NCI-H1436 treated with DMSO at 0.1 percent for 48 hours (cell line): ENCODE data around the gene ZNF358.

Source experiments
- DNase-seq: peaks from one replicate; lab custom pipeline; 2025; lab: John Stamatoyannopoulos, UW

ZNF358 gene

DNA sequence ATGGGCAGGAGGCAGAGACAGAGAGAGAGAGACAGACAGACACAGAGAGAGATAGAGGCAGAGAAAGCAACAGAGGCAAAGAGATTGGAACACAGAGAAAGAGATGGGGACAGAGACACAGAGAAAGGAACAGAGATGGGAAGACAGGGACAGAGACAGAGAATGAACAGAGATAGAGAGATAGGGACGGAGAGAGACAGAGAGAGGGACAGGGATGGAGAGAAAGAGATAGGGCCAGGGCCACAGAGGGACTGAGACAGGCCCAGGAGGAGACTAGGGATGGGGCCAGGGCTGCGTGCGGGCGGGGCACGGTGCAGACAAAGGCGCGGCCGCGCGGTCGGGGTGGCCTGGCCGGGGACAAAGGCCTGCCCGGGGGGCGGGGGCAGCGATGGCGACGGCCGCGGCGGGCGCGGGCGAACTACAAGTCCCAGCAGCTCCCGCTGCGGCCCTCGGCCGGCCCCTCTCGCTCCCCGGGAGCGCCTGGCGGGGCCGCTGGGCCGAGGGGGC, at the start of gene ZNF358:
ZNF358 (plus strand) TSS at position 459 of the 507 bp plus-strand sequence. CDS start 3,140 bp downstream, outside the sequence.
- DNase-seq: no peak

DNA sequence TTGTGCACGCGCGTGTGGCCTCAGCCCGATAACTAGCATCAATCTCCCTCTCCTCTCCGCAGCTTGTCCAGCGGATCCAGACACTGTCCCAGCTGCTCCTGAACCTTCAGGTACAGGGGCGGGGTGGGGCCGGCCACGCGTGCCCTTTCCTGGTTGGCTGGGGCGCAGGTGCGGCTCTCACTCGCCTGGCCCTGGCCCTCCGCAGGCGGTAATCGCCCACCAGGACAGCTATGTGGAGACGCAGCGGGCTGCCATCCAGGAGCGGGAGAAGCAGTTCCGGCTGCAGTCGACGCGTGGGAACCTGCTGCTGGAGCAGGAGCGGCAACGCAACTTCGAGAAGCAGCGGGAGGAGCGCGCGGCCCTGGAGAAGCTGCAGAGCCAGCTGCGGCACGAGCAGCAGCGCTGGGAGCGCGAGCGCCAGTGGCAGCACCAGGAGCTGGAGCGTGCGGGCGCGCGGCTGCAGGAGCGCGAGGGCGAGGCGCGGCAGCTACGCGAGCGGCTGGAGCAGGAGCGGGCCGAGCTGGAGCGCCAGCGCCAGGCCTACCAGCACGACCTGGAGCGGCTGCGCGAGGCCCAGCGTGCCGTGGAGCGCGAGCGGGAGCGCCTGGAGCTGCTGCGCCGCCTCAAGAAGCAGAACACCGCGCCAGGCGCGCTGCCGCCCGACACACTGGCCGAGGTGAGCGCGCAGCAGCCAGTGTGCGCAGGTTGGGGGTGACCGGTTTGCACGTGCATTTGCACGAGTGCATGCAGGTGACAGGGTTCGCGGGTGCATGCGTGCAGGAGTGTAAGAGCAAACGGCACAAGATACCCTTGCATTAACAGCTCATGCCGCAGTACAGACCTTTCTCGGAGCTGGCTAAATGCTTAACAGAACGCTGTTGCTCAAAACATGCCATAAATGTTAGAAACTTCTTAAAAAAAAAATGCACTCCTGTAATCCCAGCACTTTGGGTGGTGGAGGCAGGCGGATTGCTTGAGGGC, 48.6 kb upstream of the ZNF358 start:
- DNase-seq: no peak

DNA sequence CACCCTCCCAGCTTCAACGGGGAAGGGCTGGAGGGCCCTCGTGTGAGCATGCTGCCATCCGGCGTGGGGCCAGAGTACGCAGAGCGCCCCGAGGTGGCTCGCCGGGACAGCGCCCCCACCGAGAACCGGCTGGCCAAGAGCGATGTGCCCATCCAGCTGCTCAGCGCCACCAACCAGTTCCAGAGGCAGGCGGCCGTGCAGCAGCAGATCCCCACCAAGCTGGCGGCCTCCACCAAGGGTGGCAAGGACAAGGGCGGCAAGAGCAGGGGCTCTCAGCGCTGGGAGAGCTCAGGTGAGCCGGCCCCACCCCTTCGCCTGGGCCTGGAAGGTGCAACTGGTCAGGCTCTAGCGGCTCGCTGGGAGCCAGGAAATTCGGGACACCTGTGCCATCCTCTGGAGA, 47.1 kb upstream of the ZNF358 start:
- DNase-seq: no peak

DNA sequence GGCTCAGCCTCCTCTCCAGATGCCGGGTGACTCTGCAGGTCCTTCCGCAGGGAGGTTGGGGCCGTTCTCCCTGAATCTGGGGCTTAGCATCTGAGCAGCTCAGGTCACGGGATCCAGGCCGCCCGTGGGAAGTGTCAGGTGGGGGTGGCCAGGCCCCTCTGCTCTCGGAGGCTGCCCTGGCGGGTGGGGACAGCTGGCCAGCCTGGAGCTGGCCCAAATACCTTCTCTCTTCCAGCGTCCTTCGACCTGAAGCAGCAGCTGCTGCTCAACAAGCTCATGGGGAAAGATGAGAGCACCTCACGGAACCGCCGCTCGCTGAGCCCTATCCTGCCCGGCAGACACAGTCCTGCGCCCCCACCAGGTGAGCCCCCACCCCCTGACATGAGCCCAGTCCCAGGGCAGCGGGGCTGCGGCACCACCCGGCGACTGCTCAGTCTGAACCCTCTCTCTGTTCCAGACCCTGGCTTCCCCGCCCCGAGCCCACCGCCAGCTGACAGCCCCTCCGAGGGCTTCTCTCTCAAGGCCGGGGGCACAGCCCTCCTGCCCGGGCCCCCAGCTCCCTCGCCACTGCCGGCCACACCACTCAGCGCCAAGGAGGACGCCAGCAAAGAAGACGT, 46.1 kb upstream of the ZNF358 start:
- no peak for DNase-seq

DNA sequence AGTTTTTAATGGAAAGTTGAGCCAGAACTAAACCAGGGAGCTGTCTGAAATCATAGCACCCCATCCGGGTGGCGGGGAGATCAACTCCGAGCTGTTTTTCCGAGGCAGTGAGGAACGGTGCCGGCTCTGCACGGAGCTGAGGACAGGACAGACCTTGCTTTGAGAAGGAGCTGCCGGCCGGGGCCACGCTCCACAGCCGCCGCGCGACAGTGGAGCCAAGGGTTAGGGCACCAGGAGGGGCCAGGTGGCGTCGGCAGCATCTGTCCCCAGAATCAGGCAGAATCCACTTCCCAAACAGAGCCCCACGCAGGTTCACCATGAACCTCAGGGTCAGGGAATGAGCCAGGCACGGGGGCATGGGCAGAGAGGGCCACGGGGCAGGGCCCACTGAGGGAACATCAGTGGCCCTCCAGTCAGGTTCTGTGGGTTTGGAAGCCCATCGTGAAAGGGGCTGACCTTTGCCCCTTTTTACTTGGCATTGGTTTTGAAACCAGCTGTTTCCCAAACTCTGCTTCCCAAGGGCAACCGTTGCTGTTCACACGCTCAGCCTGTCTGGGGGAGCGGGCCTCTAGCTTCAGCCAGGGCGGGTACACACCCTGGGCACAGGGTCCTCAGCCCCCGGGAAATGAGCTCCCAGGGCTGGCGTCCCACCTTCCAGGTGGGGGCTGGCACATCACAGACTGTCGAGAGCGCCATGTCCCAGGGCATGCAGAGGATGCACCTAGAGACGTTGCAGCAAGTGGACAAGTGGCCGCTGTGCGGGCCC, 45.2 kb upstream of the ZNF358 start:
- no peak for DNase-seq

DNA sequence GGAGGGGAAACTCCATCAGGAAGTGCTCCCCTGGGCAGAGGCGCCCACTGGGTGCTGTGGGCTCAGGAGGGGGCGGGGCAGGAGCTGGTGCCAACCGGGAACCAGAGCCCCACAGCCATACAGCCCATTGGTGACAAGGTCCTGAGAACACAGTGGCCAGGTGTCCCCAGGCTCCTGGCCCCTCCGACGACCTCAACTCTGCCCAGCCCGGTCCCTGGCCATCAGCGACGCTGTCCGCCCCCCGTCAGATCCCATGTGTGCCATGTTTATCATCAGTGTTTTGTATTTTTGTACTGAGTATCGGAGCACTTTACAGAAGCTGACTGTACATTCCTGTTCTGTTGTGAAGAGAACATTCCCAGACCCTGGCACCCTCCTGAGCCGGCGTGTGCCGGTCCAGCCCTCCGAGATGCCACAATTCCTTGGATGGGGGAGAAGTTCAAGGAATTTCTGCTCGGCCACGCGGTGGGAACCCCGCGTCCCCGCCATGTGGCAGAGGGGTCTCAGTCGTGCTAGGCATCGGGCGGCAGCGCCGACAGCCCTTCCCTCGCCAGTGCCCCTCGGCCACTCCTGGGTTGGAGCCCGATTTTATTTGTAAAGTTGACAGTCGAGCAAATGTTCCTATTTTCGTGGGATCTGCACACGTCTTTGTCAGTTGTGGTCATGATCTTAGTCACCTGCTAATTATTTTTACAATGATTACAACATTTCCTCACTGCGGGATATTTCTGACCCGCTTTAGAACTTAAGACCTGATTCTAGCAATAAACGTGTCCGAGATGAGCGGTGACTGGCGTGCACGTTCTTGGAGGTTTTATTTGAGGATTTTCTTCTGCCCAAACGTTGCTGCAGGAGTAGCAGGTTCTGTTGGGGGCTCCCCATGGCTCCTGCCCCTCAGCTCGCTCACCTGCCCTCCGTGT, 43.9 kb upstream of the ZNF358 start:
- DNase-seq: no peak

DNA sequence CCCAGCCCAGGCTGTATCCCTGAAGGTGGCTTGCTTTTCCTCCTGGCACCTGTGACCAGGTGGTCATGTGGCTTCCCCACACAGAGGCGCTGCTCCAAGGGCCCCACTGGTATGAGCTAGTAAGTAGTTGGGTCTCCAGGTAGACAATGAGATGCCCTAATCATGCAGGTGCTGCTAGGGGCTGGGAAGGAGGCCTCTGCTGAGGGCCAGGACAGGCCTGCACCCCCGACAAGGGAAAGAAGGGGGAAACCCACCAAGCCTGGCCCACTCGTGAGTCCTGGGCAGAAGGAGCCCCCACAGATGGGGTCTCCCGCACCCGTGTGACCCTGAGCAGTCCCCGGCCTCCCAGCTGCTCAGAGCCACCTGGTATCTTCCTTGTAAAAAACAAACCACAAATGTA, 40.2 kb upstream of the ZNF358 start:
- DNase-seq: no peak

DNA sequence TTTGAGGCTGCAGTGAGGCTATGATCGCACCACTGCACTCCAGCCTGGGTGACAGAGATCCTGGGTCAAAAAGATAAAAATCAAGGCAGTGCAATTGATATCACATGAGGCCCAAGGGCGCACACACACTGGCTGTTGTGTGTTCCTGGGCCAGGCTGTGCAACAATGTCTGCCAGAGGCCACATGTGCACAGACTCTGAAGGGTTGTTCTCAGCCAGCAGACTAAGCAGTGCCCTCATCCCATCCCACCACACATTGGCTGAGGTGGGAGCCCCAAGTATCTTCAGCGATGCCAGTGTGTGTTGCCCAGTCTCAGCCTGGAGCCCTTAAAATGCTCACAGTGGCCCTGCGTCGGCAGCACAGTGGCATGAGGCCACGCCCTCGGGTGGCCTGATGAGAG, 39.7 kb upstream of the ZNF358 start:
- no peak for DNase-seq

DNA sequence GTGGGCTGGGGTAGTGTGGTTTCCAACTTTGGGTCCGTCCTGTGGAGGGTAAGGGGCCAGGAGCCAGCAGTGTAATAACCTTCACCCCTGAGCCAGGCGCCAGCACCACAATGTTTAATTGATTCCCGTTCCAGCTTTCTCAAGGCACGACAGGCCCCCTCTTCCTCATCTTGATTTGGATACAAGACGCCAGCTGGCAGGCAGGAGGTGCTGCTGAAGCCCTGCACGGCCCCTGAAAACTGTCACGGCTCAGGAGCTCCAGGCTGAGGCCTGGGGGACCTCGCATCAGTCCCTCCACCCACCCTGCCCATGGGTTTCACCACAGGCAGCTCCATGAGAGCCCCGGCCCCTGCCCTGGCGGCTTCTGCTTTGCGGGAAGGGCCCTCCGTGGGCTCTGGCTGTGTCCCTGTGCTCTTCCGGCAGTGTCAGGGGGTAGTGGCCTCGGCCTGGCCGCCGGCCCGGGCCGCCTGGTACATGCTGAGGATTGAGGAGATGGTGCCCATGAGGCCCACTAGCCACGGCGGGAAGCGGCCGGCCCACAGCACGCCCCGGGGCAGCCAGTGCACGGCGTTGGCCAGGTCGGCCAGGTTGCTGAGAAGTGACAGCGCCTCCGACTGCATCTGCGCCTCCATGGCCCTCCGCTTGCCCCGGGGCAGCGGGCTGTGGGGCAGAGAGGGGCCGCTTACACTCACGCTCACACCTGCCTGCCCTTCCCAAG, 39.0 kb upstream of the ZNF358 start:
- DNase-seq: no peak

DNA sequence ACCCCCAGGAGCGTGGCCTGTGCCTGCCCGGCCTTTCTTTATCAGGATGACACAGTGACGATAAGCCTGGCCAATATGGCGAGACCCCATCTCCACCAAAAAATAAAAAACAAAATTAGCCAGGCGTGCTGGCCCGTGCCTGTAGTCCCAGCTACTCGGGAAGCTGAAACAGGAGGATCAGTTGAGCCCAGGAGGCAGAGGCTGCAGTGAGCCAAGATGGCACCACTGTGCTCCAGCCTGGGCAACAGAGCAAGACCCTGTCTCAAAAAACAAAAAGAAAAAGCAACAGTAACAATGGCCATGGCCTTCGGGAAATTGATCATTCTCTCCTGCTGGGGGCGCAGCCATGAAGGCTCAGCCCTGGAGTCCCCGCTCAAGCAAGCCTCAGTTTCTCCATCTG, 38.1 kb upstream of the ZNF358 start:
- DNase-seq: no peak

DNA sequence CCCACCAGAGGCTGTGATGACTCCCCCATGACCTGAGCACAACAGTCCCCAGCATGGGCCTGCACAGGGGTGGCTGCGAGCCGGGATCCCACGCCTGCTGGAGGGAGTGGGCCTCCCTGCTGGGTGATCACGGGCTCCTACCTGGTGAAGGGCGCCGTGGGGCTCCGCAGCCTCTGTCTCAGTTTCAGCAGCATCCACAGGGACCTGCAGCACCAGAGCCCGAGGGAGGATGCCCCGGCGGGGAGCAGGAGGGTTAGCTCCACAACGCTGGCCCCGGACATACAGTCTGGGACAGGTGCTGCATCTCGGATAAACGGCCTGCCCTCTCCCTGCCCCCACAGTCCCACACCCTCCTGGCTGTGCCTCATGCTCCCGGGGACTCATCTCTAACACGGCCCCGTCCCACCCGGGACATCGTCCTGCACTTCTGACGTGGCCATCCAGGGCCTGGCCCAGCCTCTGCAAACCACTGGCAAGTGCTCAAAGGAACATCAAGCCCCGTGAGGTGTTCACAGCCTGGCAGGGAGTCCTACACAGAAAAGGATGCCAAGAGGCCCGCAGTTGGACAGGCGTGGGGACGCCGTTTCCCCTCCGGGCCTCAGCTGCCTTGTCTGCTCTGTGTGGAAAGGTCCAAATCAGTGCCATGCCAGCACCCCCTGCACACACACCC, 37.6 kb upstream of the ZNF358 start:
- no peak for DNase-seq

DNA sequence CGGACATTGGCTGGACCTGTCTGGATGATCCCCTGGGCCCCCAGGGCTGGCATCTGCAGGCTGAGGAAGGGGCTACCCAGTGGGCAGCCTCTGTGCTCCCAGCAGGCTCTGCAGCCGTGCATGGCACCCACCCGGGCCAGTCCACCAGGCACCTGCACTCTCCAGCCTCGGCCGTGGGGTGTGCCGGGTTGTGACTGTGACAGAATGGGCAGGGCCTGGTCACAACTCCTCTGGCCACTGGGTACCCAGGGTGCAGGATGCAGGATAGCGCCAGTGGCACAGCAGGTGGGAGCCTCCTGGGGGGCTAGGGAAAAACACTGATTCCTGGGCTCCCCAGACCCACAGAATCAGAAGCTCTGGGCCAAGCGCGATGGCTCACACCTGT, 37.1 kb upstream of the ZNF358 start:
- no peak for DNase-seq

DNA sequence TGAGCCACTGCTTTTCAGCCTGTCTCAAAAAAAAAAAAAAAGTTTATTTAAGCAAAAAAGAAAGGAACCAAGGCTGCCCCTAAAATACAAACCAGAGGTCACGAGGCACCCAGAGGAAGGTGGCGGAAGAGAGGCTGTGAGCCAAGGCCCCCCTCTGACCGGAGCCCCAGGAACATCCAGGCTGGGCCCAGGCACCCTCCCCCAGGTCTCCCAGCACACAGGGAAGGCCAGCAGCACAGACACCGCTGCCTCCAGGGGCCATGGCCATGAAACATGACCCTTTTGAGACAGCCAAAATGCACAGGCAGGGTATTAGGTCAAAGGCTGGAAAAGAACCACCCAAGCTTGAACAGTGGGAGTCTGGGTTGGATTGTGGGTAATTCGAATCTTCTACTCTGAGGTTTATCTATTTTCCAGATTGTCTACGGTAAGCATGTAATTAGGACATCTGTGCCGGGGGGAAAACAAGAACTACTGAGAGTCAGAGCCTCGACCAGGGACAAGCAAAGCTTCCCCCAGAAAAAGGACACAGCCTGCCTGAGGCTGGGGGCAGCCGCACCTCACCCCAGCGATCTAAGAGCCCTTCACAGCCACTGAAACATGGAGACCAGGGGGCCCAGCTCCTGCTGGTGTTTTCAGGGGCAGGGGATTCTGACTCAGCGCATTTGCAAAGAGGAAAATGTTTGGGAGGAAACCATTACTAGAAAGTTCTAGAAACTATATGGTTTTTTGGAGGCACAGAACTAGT, 35.5 kb upstream of the ZNF358 start:
- DNase-seq: no peak

DNA sequence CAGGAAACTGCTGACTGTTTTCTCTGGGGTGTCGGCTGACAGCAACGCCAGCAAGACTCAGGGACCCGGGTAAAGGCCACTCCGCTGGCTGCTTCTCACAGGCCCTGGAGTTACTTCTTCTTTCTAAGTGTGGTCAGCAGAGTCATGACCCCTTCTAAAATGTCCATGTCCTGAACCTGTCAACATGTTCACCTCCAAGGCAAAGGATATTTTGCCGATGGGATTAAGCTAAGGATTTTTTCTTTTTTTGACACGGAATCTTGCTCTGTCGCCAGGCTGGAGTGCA, 35.0 kb upstream of the ZNF358 start:
- DNase-seq: no peak

DNA sequence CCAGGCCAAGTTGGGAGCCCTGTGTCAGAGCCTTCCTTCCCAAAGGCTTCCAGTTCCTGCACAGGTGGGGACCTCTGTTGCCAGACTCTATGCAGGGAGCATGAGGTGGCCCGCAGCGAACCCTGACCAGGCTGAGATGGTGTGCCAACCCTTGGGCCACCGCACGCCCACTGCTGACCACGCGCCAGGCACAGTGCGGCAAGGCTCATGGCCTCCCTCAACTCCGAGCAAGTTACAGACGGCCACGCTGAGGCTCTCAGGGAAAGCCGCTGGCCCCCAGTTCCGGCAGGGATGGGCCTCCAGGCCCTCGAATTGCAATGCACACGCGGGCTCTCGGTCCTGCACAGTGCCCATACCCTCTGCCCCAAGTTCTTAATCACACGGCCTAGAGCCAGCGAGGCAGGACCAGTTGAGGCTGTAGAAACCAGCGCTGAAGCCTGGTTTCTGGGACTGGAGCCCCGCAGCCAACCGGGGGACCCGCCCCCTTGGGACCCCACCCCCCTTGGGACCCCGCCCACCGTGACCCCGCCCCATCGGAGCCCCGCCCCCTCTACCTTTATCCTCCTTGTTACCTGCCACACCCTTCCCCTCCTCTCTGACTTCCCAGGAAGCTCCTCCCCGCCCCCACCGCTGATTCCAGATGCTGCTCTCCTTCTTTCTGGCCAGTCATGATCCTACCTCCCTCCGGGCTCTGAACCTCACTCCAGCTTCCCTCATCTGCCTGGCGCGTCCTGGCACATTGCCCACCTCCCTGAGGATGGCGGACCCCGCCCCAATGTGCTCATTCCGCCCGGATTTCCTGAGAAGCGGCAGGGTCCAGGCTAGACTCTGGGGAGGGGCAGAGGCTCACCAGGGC, 33.1 kb upstream of the ZNF358 start:
- DNase-seq: no peak

DNA sequence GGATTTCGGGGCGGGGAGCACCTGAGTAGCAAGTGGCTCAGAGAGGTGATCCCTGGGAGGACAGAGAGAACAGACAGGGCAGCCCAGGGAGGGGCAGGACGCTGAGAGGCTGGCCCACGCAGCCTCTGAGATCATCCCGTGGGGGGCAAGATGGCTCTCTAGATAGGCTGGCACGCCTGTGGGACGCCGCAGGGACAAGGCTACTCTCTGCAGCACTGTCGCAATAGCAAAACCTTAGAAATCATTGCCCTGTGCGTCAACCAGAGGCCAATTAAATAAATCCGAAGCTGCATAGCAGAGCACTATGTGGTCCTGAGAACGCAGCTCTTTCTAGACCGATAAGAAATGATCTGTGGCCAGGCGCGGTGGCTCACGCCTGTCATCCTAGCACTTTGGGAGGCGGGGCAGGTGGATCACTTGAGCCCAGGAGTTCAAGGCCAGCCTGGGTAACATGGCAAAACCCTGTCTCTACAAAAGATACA, 32.1 kb upstream of the ZNF358 start:
- DNase-seq: no peak

DNA sequence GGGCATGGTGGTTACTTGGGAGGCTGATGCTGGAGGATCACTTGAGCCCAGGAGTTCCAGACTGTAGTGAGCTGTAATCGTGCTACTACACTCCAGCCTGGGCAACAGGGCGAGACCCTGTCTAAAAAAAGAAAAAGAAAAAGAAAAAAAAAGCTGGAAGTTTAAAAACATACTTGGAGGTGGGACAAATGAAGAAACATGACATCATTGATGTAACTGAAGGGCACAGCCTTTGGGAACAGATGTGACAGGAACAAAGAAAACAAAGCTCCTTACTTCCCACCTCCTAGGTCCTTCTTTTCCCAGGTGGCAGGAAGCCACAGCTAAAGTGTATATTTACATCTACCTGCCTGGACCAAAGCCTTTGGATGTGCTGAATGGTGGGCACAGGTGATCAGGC, 29.0 kb upstream of the ZNF358 start:
- DNase-seq: no peak

DNA sequence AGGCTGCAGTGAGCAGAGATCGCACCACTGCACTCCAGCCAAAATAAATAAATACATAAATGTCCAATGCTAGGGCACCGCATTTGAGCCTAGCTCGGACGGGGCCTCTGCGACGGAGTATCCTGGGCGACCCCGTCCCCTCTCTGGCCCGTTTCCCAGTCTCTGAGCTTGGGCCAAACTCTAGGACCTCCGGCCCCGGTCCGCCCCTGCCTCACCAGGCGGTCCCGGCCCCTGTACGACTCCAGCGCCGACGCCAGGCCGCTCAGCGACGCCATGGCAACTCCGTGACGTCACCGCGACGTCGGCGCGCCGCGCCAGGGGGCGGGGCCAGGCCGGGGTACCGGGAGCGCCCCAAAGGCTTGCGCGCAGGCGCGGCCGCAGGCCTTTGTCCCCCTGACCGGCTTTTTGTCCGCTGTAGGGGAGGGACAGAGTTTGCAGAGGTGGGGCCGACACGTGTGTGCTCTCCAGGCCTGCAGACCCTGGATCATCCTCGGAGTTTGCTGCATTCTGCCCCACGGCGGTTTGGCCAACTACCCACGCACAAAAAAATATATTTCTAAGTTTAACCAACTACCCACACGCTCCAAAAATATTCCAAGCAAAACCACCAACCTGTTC, 27.1 kb upstream of the ZNF358 start, which contains the start of gene PEX11G:
PEX11G (minus strand) TSS at position 300 of the 618 bp plus-strand sequence; CDS start at position 275, 25 bp downstream.
- DNase-seq: peak; percentile 49
